Hematopoietic multipotent progenitor cell (in vitro differentiated cells): Measurements from ENCODE around the gene MAEA. TPM values are rescaled to one million over a fixed set of nuclear protein-coding genes. Genes with fewer than 3 reads are reported as not detected.
A peak's percentile ranks its signal among the peaks of the same experiment; 100 is the strongest.

Experiments used
- DNase-seq, 3 donors: peaks; one replicate each; pipeline ENCODE4 v3.0.0-alpha.2; 2011 to 2015; ENCODE audit warnings: low read depth in 2 of 3, low spot score in 2 of 3
- total RNA-seq: library from RNA; depleted of rRNA; stranded (reverse); fragments of >200 nt; gene quantifications from one replicate; pipeline ENCODE4 v1.2.3, GENCODE V29; 2012

Gene MAEA
- total RNA-seq, 1 donor, result 94.8 TPM

- DNase-seq, result no peak
These were observed 59.9 kb downstream of the MAEA start for GRCh38 chr4:1349359-1350168.

DNA sequence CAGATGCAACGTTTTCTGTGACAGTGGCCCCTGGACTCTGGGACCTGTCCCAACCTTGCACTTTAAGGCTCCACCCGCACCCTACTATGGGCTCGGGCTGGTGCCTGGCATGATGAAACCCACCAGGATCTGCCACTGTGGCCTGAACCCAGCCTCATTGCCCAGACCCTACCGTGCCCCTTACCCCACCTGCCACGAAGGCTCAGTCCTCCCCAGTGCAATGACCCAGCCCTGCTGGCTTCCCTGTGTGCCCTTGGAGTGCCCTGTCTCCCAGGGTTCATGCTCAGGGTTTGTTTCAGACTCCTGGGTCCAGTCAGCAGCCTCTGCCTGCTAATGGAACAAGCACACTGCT is 60.5 kb downstream of the MAEA start:
- DNase-seq, result no peak

- peak; percentile 75 to 82 (median 76) for DNase-seq
These were observed 62.3 kb downstream of the MAEA start for GRCh38 chr4:1351854-1352566.

DNA sequence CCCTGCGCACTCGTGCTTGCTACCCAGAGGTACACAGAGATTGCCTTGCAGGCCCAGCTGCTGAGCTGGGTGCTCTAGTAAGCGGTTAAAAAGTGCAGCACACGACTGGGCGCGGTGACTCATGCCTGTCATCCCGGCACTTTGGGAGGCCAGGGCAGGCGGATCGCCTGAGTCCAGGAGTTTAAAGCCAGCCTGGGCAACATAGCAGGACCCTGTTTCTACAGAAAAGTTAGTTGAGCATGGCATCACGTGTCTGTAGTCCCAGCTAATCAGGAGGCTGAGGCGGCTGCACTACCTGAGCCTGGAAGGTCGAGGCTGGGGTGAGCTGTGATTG is 62.8 kb downstream of the MAEA start:
- no peak for DNase-seq

GRCh38 chr4:1353186-1354055 is 63.7 kb downstream of the MAEA start:
- no peak for DNase-seq

DNA sequence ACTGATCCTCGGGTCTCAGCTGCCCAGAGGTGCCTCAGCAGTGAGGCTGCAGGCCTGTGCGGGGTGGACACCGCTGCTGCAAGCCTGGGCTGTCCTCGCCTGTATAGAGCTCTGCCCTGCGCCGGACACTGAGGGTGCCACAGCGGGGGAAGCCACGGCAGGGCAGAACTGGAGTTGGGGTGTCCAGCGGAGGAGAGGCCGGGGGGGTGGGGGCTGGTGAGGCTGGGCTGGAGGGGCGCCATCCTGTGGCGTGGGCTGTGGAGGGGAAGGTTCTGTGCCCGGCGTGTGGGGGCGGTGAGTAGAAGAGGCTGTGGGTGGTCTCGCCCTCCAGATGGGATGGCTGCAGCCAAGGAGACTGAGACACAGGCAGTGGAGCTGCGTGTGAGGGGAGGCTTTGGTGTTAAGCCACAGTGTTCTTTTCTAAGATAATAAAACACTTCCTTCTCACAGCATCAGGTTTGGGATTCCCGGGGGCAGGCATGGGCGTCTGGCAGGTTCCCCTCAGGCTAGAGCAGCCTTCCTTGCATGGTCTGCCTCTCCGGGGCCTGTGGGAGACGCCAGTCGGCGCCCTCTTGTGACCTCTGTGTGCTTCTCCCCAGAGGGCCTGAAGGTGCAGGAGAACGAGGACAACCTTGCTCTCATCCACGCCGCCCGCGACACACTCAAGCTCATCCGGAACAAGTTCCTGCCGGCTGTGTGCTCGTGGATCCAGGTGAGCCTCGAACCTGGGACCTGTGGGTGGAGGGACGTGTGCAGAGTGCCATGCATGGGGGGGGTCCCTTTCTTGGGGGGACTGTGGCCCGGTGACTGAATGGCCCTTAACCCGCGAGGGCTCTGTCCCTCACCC is 64.7 kb downstream of the MAEA start:
- no peak for DNase-seq

DNA sequence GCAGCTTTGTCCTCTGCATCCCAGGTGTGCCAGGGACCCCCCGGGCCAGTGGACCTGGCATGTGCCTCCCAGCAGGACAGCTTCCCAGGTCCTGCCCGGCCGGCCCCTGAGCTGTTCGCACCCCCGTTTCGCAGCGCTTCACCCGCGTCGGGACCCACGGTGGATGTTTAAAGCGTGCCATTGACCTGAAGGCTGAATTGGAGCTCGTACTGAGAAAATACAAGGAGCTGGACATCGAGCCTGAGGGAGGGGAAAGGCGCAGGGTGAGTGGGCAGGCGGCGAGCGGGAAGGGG is 65.2 kb downstream of the MAEA start:
- no peak for DNase-seq

DNA sequence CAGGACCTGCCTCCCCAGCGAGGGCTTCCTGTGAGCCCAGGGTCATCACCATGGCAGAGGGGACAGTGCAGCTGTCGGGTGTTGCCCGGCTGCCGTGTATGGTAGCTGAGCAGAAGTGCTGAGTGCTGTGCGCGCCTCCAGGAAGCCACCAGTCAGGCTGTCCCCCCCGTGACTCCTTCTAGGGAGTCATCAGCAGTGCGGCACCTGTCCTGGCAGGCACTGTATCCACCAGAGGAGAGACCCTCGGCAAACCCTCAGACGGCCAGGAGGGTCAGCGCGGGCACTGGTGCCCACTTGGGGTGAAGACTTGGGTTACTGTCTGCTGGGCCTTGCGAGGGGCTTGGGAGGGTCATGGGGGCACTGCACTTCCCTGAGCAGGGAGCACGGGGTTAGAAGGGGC is 65.7 kb downstream of the MAEA start:
- DNase-seq, result no peak

DNA sequence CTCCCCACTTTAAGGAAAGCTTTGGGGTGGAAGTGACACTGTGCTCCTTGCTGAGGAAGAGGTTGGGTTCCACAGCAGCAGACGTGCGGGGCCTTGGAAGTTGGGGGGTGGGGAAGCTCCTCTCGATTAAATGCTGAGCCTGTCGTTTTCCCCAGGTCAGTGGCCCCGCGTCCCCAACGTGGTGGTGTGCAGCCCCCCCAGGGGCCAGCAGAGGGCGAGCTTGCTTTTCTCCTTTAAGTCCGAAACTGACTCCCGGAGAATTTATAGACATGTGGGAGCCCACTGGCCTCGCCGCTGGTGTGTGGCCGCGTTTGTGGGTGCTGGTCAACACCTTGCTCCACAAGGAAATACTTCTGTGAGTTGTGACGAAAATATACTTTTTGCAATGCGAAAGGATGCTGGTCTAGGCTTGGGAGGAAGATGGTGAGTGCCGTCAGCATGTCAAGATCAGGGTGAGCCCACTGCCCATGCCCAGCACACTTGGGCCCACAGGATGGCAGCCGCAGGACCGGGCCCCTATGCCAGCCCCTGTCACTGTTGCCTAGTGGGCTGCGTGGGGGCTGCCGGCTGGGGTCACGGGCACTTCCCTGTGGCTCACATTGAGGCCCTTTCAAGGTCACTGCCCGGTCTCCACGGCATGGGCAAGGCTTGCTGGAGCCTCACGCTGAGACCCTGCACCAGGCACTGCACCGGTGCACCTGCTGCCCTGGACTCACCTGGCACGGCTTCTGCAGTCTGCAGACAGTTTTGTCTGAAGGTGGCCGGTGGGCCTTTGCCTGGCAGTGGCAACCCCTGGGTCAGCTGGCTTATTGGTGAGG is 66.7 kb downstream of the MAEA start:
- peak in 2 of 3 donors; percentile 47 to 59 for DNase-seq

- DNase-seq, result no peak
These were observed 67.9 kb downstream of the MAEA start for GRCh38 chr4:1357356-1358248.

DNA sequence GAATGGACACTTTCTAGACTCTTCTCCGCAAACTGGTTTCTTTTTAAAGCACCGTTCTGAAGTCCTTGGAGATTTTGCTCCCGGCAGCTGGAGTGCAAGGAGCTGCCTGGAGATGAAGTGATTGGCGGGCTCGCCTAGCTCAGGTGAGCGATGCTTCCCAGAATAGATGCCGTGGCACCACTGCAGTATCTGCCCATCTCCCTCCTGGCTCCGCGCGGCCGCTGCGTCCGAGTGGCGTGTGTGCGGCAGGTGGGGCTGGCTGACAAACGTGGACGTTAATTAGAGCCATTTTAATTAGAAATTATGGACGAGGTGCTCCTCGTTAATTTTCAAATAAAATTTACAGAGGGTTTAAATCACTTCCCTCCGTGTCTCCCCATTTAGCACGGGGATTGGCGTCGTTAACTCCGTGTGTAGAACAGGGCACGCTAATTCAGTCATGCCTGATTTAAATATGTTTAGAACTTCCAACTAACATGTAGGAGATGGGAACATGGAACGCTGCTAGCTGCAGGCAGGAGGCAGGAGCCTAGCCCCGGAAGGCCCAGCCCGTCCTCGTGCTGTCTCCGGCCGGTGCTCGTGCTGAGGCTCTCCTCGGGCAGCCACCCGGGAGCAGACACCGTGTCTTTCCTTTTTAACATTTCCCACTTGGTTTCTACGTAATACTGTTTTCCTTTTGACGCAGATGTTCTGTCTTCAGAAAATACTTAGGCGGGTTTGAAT is 68.9 kb downstream of the MAEA start:
- no peak for DNase-seq

GRCh38 chr4:1359144-1359501 is 69.4 kb downstream of the MAEA start:
- DNase-seq, result no peak

DNA sequence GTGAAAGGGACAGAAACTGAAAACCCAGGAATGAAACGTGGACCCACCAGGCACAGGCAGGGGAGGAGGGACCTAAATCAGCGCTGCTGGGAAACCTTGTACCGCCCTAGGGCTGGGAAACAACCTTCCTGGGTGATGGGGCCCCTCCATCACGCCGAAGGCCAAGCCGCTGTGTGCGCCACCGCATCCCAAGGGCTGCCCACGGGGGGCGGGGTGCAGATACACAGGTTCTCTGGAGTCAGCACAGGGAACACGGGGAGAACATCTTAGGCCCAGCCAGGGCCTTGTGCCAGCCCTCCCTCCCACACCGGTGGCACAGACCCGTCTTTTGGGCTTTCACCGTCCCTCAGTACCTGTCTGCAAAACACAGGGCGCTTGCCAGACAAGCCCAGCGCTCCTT is 70.3 kb downstream of the MAEA start:
- DNase-seq, result no peak

GRCh38 chr4:1360423-1361283 is 71.0 kb downstream of the MAEA start:
- DNase-seq, result no peak

GRCh38 chr4:1361431-1361830 is 71.7 kb downstream of the MAEA start:
- no peak for DNase-seq

DNA sequence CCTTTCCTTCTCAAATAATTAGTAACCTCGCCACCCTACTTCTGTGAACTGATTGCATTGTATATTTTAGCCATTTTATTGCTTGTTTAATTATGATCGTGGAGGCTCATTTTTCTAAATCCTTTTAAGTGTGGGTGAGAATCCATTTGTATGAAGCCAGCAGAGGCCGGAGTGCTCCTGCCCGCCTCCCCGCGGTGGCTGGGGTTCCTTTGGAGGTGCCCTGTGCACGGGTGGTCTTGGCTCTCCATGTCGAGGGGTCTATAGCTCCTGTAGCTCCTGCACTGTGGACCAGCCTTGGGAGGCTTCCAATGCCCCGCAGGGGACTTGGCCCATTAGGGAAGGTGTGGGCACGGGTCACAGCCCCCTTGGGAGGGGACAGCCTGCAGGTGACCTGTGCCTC is 72.4 kb downstream of the MAEA start:
- no peak for DNase-seq

DNA sequence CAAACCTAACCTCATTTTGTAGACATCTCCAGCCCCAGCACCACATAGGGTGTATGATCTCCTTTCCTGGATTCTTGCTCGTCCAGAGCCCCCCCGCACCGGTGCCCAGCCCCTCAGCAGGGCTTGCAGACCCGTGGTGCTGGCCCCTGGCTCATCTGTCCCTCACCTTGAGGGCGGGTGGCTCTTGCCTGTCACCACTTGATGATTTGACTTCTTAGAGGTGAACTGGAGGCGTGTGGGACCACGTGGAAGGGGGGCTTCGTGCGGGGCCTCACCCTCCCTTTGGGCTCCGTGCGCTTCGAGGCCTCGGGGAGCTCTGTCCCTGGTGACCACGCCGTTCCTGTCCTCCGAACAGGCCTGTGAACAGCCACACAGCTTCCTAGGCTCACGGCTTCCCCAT is 72.8 kb downstream of the MAEA start:
- no peak for DNase-seq
